ENCODE results near the gene ARHGAP8. TPM values are rescaled to one million over a fixed set of nuclear protein-coding genes. Genes with fewer than 3 reads are reported as not detected.
A peak's percentile ranks its signal among the peaks of the same experiment; 100 is the strongest.
"Not testable (repeated sequence)": the region's sequence is repeated elsewhere in the genome, so short reads cannot be mapped to it uniquely, and the experiment has no call there.

Gene ARHGAP8
- total RNA-seq, 1 experiment from 2014 or later, result not detected

DNA sequence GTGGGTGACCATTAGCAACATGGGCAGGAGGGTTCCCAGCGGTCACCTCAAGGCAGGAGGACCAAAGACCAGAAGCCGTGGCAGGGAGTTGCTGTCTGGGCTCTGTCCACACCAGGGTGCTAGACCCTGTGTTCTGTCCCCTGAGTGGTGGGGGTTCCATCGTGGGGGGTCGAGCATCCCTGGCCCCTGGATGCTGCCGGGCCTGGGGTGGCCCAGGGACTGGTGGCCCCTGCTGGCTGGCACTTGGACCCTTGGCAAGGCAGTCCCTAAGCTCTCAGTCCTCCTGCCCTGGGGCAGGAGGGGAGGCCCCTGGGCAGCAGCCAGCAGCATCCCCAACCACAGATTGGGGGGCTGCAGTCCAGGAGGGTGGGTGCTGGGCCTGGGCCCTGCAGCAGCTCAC is 13.4 kb upstream of the ARHGAP8 start:
- DNase-seq (ENCODE audit: low spot score), result no peak

- peak; percentile 45 for DNase-seq (ENCODE audit: low spot score)
These were observed 12.7 kb upstream of the ARHGAP8 start for GRCh38 chr22:44739666-44740065.

- no peak for DNase-seq (ENCODE audit: low spot score)
These were observed 12.1 kb upstream of the ARHGAP8 start for GRCh38 chr22:44740307-44740706.

DNA sequence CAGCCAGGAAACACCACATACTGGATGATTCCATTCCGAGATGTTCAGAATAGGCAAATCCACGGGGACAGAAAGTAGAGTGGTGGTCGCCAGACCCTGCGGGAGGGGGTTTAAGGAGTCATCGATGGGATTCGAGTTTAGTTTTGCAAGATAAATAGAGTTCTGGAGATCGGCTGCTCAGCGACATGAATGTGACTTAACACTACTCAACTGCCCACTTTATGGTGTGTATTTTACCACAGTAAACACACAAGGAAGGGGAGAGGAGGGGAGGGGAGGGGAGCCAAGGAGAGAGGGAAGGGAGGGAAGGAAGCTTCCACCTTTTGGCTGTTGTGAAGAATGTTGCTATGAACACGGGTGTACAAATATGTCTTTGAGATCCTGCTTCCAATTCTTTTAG is 10.4 kb upstream of the ARHGAP8 start:
- DNase-seq (ENCODE audit: low spot score), result no peak

GRCh38 chr22:44743247-44743646 is 9.1 kb upstream of the ARHGAP8 start:
- no peak for DNase-seq (ENCODE audit: low spot score)

GRCh38 chr22:44743804-44744211 is 8.6 kb upstream of the ARHGAP8 start:
- no peak for DNase-seq (ENCODE audit: low spot score)

DNA sequence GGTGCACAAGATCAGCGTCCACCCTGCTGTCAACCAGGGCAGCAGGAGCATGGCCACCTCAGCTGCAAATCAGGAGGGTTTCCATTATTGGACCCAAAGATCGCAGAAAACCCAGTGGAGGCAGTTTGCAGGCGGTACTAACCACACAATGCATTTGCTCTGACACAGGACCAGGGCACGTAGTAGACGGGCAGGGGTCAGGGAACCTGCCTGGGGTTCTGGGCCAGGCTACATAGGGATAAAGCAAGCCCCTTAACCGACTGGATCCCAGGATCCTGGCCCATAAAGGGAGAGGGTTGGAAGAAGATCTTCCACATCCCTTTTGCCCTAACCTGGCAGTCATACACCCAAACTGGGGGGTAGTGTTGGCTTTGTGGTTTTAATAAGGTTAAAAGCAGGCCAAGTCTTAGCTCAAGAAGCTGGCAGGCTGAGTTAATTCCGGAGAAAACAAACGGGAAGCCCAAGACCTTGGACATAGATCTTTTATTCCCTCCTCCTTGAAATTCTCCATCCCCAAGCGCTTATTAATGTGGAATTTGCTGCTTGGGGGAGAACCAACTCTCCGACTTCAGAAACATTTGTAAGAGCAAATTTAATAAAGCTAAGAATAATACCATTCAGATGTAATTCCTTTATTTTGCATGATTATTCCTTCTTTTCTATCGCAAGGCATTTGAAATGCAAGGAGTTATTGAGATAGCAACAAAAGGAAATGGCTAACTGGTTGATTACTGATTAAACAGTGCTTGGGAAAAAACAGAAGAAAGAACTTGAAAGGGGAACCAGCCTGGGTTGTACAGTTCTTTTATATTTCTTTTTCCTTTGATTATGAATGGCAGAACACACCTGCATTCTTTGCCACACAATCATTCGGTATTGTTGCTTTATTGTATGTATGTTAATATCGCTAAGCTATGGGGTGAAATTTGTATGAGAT is 6.3 kb upstream of the ARHGAP8 start:
- no peak for DNase-seq (ENCODE audit: low spot score)

GRCh38 chr22:44747784-44748127 is 4.6 kb upstream of the ARHGAP8 start:
- not testable (repeated sequence) for DNase-seq (ENCODE audit: low spot score)

- DNase-seq (ENCODE audit: low spot score), result no peak
These were observed 3.9 kb upstream of the ARHGAP8 start for GRCh38 chr22:44748524-44748923.

- no peak for DNase-seq (ENCODE audit: low spot score)
These were observed 1.9 kb upstream of the ARHGAP8 start for GRCh38 chr22:44750481-44750880.

- no peak for DNase-seq (ENCODE audit: low spot score)
These were observed 1.0 kb downstream of the ARHGAP8 start for GRCh38 chr22:44753189-44754042.

DNA sequence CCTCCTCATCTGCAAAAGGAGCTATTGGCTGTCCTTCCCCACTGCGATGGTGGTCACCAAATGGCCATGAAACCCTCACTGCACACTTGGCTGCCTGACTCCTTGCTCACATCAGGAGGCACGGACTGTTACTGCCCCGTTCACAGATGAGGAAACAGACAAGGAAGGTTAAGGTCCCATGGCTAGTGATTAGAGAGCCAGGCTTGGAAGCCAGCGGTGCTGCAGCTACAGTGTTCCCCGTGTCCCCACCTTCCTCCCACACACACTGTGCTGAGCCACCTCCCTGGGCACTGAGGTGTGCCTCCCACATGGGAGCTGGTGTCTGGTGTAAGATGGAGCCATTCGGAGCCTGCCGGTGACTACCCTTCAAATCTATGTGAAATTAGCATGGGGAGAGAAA is 2.6 kb downstream of the ARHGAP8 start:
- no peak for DNase-seq (ENCODE audit: low spot score)

- DNase-seq (ENCODE audit: low spot score), result no peak
These were observed 3.0 kb downstream of the ARHGAP8 start for GRCh38 chr22:44755417-44755816.

GRCh38 chr22:44755956-44756361 is 3.6 kb downstream of the ARHGAP8 start:
- DNase-seq (ENCODE audit: low spot score), result no peak

DNA sequence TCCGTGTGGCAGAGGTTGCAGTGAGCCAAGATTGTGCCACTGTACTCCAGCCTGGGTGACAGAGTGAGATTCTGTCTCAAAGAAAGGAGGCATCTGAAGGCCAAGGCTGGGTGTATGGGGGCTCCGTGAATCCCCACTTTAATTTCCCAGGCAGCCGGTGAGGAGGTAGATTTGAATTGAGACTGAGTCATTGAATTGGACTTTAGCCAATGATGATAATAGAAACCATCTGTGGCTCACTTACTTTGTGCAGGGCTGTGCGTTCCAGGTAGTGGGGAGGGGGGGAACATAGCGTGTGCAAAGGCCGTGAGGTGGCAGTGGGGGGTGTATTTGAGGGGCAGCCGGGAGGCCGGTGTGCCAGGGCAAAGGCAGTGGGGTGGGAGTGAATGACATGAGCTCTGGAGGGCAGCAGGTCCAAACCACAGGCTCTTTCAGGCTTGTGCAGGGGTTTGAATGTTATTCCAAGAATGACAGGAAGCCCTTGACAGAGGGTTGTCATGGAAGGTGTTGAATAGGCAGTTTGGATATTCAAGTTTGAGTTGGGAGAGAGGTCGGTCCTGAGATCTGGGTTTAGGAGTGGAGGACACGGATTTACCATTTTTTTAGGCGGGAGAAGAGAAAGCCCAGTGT is 6.1 kb downstream of the ARHGAP8 start:
- peak; percentile 54 for DNase-seq (ENCODE audit: low spot score)

- DNase-seq (ENCODE audit: low spot score), result no peak
These were observed 6.6 kb downstream of the ARHGAP8 start for GRCh38 chr22:44759001-44759400.

DNA sequence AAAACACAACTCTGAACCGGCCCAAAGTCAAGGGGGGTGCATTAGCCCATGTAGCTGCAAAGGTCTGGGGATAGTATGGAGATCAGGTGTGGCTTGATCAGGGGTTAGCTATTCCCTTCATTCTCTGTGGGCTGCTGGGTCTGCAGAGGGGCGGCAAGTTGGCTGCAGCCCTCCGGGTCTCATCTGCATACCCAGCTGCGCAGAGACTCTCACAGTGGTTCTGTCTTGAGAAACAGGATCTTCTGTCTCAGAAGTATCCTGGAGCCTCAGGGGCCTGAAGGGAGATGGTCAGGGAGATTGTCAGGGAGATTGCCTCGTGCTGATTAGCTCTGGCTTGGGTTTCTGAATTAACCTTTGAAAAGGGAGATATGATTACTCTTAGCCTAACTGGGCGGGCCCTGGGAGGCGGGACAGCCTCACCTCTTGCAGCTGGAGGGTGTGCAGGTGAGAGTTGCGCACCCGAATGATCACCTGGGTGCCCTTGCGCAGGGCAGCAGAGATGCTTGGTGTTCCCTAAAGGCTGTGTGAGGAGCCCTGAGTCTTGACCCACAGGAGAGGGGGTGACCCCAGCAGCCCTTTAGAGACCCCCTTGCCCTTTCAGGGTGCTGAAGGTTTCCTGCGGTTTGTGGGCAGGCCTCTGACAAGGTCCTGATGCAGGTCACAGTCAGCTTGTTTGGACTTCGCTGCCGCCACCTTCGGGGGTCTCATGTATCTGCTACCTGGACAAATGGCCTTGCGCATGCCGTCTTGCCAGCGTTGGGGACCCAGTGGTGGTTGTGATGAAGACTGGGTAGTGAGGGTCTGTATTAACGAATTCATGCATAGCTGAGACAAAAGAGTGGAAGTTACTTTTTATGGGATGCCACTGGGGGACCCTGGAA is 7.3 kb downstream of the ARHGAP8 start:
- DNase-seq (ENCODE audit: low spot score), result no peak

DNA sequence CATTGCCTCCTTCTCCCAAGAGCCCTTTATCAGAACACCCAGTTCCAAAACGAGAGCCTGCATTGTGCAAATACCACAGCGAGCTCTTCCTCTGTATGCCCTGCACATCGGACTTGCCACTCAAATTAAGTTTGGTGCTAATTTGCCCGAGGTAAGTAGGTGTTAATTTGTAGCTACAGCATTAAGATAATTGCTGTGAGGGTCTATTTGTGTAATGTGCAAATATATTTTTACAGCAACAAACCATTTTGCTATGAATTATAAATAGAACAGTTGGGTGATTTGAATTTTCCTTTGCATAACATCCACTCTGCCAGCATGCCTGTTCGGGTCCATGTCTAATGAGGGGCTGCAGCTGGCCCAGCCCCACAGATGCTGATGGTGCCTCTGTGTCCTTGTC is 8.1 kb downstream of the ARHGAP8 start:
- DNase-seq (ENCODE audit: low spot score), result no peak

DNA sequence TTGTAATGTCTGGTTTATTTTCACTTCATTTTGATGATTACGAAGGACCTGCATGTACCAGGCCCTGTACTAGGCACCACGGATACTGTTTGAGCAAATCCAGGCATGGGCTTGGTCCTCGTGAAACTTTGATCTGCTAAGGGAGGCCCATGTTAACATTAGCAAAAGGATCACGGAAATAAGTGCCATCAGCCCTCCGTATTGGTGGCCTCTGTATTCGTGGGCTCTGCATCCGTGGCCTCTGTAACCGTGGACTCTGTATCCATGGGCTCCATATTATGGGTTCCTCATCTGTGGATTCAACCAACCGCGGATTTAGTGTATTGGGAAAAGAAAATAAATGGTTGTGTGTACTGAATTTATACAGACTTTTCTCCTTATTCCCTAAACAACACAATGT is 8.7 kb downstream of the ARHGAP8 start:
- DNase-seq (ENCODE audit: low spot score), result no peak

GRCh38 chr22:44764373-44764772 is 12.0 kb downstream of the ARHGAP8 start:
- DNase-seq (ENCODE audit: low spot score), result no peak

GRCh38 chr22:44764974-44765373 is 12.6 kb downstream of the ARHGAP8 start:
- DNase-seq (ENCODE audit: low spot score), result no peak

All from H4 (cell line).